PC-3 (cell line): ENCODE data around the gene PDE9A.
"Not testable (repeated sequence)": the region's sequence is repeated elsewhere in the genome, so short reads cannot be mapped to it uniquely, and the experiment has no call there.

Experiments used
- EZH2 ChIP-seq: fragments of 300-600 bp; sonication (generic); IDR thresholded peaks from one replicate; pipeline ENCODE4 v1.6.1; 2017; ENCODE audit warnings: antibody characterized with exemption, mild to moderate bottlenecking, low read length; ENCODE audit not compliant: unreplicated experiment
- EZH2phosphoT487 ChIP-seq: fragments of 300-600 bp; sonication (generic); IDR thresholded peaks from 2 replicates; pipeline ENCODE4 v1.6.1; 2018; ENCODE audit warnings: mild to moderate bottlenecking, antibody characterized with exemption, low read length, borderline replicate concordance
- TF ChIP-seq, protein P1 (sequence below): fragments of 300-600 bp; sonication (generic); conservative IDR thresholded peaks from 2 replicates; pipeline ENCODE4 v1.5.1; 2017; ENCODE audit warnings: antibody characterized with exemption, low read depth, mild to moderate bottlenecking, low read length

DNA sequence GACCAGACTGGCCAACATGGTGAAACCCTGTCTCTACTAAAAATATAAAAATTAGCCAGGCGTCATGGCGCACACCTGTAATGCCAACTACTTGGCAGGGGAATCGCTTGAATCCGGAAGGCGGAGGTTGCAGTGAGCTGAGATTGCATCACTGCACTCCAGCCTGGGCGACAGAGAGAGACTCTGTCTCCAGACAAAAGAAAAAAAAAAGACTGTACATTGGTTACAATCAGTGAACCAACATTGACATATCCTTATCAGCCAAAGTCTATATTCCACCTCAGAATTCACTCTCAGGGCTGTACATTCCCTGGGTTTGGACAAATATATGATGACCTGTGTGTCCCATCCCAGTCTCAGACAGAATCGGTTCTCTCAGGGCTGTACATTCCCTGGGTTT is 62.0 kb downstream of the PDE9A start:
- TF ChIP-seq, protein P1, sequence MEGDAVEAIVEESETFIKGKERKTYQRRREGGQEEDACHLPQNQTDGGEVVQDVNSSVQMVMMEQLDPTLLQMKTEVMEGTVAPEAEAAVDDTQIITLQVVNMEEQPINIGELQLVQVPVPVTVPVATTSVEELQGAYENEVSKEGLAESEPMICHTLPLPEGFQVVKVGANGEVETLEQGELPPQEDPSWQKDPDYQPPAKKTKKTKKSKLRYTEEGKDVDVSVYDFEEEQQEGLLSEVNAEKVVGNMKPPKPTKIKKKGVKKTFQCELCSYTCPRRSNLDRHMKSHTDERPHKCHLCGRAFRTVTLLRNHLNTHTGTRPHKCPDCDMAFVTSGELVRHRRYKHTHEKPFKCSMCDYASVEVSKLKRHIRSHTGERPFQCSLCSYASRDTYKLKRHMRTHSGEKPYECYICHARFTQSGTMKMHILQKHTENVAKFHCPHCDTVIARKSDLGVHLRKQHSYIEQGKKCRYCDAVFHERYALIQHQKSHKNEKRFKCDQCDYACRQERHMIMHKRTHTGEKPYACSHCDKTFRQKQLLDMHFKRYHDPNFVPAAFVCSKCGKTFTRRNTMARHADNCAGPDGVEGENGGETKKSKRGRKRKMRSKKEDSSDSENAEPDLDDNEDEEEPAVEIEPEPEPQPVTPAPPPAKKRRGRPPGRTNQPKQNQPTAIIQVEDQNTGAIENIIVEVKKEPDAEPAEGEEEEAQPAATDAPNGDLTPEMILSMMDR, result not testable (repeated sequence)
- TF ChIP-seq EZH2phosphoT487, EZH2: not testable (repeated sequence)
